HG03571 (cell line): Measurements from ENCODE around the gene MIPOL1.
"Not testable (repeated sequence)": the region's sequence is repeated elsewhere in the genome, so short reads cannot be mapped to it uniquely, and the experiment has no call there.

Experiments used
- ATAC-seq: cut with Tn5 transposase; IDR thresholded peaks from one replicate; pipeline ENCODE4 v1.9.1; 2021; ENCODE audit not compliant: unreplicated experiment

MIPOL1 gene

DNA sequence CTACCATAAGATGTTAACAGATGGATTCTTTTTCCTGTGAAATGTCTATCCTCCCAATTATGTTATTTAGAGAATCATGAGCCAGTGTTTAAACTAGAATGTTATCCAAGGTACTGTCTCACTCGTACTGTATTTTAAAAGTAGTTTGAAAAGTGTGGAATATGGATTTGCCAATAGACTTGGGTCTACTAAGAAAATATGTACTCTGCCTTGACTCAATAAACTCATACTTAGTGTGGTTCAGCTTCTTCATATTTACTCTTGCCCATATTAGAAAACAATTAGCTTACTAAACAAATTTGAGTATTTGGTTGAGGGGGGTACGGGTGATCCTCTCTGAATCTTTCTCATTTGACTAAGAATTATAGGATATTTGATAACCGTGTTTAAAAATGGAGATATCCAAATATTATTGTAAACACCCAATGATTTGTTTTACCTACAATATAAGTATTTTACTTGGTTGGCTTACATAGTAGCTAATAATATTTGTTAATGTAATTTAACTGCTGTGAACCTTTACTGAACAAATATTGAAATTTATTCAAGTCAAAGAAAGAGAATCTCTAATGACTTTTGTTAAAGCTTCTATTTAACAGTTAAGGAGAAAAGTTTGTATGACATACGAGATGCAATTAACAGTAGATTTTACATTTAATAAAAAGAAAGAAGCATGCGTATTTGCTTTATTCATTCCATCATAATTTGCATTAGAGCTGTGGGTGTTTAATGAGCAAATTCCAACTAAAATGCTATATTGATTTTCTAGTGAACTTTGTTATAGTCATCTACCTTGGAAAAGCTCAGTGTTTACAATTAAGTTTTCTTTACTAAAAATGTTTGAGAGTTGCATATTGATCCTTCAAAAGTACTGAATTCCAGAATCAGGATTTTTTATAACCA, 81.2 kb downstream of the MIPOL1 start:
- no peak for ATAC-seq

GRCh38 chr14:37279818-37280217, 82.1 kb downstream of the MIPOL1 start:
- ATAC-seq, result no peak

DNA sequence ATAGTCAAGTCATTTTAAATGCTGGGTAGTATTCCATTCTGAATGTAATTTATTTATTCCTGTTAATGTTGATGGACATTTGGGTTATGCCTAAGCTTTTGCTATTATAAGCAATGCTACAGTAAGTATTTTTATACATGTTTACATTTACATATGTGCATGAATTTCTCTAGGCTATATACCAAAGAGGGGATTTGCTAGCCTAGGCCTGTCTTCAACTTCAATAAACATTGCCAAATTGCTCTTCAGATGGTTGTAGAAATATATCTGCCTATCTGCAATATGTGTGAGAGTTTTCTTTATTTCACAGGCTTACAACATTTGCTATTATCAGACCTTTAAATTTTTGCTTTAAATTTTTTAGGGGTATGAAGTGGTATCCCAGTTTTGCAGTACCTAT, 87.0 kb downstream of the MIPOL1 start:
- no peak for ATAC-seq

GRCh38 chr14:37285220-37285619, 87.5 kb downstream of the MIPOL1 start:
- ATAC-seq, result no peak

DNA sequence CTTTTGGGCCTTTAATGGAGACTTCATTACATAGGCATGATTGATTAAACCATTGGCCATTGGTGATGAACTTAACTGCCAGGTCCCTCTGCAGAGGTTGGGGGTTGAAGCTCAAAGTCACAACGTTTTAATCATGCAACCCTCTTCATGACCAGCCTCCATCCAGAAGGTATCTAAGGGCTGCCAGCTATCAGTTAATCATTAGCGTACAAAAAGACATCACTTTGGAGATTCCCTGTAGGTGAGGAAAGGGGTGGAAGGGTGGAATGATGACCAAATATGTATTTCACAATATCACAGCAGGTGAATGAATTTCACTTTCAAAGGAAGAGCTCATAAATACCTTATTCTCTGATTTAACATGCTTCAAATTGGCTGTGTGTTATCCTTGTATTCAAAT, 92.0 kb downstream of the MIPOL1 start:
- ATAC-seq, result no peak

DNA sequence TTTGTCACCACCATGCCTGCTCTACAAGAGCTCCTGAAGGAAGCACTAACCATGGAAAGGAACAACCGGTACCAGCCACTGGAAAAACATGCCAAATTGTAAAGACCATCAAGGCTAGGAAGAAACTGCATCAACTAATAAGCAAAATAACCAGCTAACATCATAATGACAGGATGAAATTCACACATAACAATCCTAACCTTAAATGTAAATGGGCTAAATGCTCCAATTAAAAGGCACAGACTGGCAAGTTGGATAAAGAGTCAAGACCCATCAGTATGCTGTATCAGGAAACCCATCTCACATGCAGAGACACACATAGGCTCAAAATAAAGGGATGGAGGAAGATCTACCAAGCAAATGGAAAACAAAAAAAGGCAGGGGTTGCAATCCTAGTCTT, 97.5 kb downstream of the MIPOL1 start:
- ATAC-seq, result not testable (repeated sequence)

DNA sequence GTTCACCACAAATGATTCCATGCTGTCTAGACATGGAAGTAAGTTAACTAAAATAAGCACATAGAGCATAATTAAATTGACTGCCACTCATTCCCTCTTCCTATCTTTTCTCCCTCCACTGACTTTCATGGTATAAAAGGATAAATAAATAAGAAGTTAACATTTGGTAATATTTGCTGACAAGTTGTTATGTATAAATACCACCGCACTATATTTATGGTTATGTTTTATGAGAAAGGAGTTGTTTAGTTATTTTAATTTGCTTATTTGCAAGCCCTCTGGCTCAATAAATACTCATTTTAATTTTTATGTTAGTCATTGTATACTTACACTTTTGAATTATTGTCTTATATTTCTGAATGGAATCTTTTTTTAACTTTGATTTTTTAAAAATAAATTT, 113.5 kb downstream of the MIPOL1 start:
- no peak for ATAC-seq

GRCh38 chr14:37318938-37319337, 121.2 kb downstream of the MIPOL1 start:
- no peak for ATAC-seq

- ATAC-seq, result no peak
Observed at GRCh38 chr14:37320106-37320505, 122.4 kb downstream of the MIPOL1 start.

- no peak for ATAC-seq
Observed at GRCh38 chr14:37325332-37325731, 127.6 kb downstream of the MIPOL1 start.

- ATAC-seq, result no peak
Observed at GRCh38 chr14:37326434-37326833, 128.7 kb downstream of the MIPOL1 start.

- not testable (repeated sequence) for ATAC-seq
Observed at GRCh38 chr14:37327933-37328332, 130.2 kb downstream of the MIPOL1 start.

DNA sequence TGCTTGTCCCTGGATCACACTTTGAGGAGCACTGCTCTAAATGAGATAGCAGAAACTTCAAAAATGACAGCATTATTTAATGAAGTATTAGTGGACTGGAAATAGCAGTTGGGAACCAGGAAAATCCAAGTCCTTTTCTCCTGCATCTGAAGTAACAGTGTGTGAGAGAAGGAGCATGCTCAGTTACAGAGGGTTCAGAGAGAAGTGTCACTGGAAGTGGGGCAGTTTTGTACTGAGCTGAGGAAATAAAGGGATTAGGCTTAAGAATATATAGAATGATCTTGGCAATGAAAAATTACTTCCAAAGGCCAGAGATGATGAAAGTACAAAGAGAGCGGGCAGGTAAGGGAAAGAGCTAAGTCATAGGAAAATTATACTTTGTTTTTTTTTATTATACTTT, 130.9 kb downstream of the MIPOL1 start:
- ATAC-seq, result no peak

DNA sequence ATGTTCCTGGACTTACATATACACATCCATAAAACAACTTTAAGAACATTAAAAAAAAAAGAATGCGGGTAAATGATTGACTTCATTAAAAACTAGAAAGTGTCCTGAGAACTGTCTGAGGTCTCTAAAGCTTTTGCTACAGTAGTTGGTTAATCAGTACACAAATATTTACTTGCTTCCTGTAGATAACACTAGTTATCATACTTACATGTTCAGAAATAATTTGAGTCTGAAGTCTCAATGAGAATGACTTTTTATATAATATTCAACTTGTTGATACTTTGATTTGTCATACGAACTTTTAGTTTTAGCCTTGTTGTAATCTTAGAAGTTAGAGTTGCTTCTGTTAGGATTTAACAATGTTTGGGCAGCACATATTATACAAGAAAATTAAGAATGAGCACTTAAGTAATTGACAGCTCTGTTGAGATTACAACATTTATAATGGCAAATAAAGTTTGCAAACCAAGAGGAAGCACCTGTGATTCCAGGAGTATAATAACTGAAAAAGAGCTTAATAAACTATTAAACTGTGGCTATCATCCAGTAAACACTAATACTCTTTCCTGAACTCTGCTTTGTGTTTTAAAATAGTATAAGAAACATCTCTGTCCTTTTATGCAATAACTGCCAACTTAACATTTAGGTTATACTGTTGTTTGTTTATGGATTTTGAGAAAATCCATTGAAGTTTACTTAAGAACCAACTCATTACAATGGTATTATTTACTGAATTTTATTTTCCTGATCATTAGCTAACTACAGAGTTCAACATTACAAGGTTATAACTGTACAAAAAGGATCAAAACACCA, 131.7 kb downstream of the MIPOL1 start:
- no peak for ATAC-seq

- ATAC-seq, result no peak
Observed at GRCh38 chr14:37330910-37331309, 133.2 kb downstream of the MIPOL1 start.

GRCh38 chr14:37340353-37340752, 142.6 kb downstream of the MIPOL1 start:
- no peak for ATAC-seq

- no peak for ATAC-seq
Observed at GRCh38 chr14:37343307-37344094, 145.8 kb downstream of the MIPOL1 start.

DNA sequence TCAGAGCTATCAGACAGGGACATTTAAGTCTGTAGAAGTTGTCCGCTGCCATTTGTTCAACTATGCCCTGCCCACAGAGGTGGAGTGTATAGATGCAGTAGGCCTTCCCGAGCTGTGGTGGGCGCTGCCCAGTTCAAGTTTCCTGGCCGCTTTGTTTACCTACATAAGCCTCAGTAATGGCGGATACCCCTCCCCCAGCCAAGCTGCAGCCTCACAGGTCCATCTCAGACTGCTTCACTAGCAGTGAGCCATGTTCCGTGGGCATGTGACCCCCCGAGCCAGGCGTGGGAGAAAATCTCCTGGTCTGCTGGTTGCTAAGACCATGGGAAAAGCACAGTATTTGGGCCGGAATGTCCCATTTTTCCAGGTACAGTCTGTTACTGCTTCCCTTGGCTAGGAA, 165.9 kb downstream of the MIPOL1 start:
- no peak for ATAC-seq

DNA sequence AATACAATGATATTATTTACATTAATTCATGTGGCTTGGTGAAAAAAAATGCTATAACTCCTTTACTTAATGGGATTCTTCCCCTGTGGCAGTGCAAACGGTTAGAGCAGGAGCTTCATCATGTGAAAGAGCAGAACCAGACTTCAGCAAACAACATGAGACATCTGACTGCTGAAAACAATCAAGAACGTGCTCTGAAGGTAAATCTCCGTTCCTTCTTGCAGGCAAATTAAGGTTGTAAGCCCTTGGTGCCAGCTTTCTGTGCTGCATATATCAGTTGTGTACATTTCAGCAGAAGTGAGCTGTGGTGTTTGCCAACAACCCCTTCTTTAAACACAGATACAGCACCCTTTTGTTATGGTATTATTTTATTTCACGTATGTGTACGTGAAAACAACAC, 171.7 kb downstream of the MIPOL1 start:
- ATAC-seq, result no peak

- no peak for ATAC-seq
Observed at GRCh38 chr14:37375566-37375965, 177.8 kb downstream of the MIPOL1 start.

- ATAC-seq, result no peak
Observed at GRCh38 chr14:37376944-37377609, 179.3 kb downstream of the MIPOL1 start.
